ENCODE data around the gene INPP5A. TPM values are rescaled to one million over a fixed set of nuclear protein-coding genes. Genes with fewer than 3 reads are reported as not detected.

Gene INPP5A
- total RNA-seq (2016; rRNA removed; fragmentation: Illumina TruSeq; extraction: Trizol) (37.9 and 46.8 TPM in 2 replicates), polyA plus RNA-seq (2011; rRNA removed) (17.5 and 19.5 TPM in 2 replicates), polyA minus RNA-seq (2011; rRNA and poly(A)+ RNA removed; ENCODE audit: low replicate concordance) (17.0 and 32.5 TPM in 2 replicates), Bru-seq, nascent RNA (percentile 58 among the genes with signal in this experiment), BruChase-seq, experiment 1, labeled RNA remaining after a 6-hour chase (percentile 66 among the genes with signal in this experiment), BruChase-seq, experiment 2, labeled RNA remaining after a 2-hour chase (percentile 58 among the genes with signal in this experiment)
- total RNA-seq (2016; cell fraction: cytosol; rRNA removed; fragmentation: Illumina TruSeq; extraction: Trizol; ENCODE audit: low read depth), result 52.6 and 54.7 TPM in 2 replicates
- 38.3 and 42.5 TPM in 2 replicates for total RNA-seq (2016; cell fraction: insoluble cytoplasmic fraction; rRNA removed; fragmentation: Illumina TruSeq; extraction: Trizol)
- 103 and 110 TPM in 2 replicates for total RNA-seq (2016; cell fraction: membrane; rRNA removed; fragmentation: Illumina TruSeq; extraction: Trizol)
- total RNA-seq (2016; cell fraction: nucleus; rRNA removed; fragmentation: Illumina TruSeq; extraction: Trizol), result 15.7 and 18.8 TPM in 2 replicates
- 16.7 and 18.4 TPM in 2 replicates for polyA plus RNA-seq (2011; cell fraction: cytosol; rRNA removed)
- 14.6 and 14.9 TPM in 2 replicates for polyA plus RNA-seq (2011; cell fraction: nucleus; rRNA removed)
- polyA plus RNA-seq (2012), result 15.8 and 18.2 TPM in 2 replicates
- 49.5 and 52.9 TPM in 2 replicates for polyA plus RNA-seq (2016; cell fraction: cytosol; fragmentation: Illumina TruSeq; extraction: Trizol; ENCODE audit: low read depth)
- 40.7 and 47.8 TPM in 2 replicates for polyA plus RNA-seq (2016; cell fraction: insoluble cytoplasmic fraction; fragmentation: Illumina TruSeq; extraction: Trizol; ENCODE audit: low read depth)
- polyA plus RNA-seq (2016; cell fraction: membrane; fragmentation: Illumina TruSeq; extraction: Trizol; ENCODE audit: low read depth), result 97.2 and 97.6 TPM in 2 replicates
- polyA plus RNA-seq (2016; cell fraction: nucleus; fragmentation: Illumina TruSeq; extraction: Trizol; ENCODE audit: insufficient read depth, low read depth), result 25.8 and 27.0 TPM in 2 replicates
- polyA minus RNA-seq (2011; cell fraction: cytosol; rRNA and poly(A)+ RNA removed), result 16.4 and 21.7 TPM in 2 replicates
- 19.1 and 20.6 TPM in 2 replicates for polyA minus RNA-seq (2011; cell fraction: nucleus; rRNA and poly(A)+ RNA removed)
- long read RNA-seq, experiment 1, partial matches to known transcripts, result 12 of 13 reads
- long read RNA-seq, experiment 1, other reads (novel, unspliced or antisense), result 1 of 13 reads
- long read RNA-seq, experiment 2, transcript INPP5A-203 (16 exons, 2,967 nt), result major isoform, 17 of 75 reads
- long read RNA-seq, experiment 2, partial matches to known transcripts, result 54 of 75 reads
- long read RNA-seq, experiment 2, other reads (novel, unspliced or antisense), result 4 of 75 reads

DNA sequence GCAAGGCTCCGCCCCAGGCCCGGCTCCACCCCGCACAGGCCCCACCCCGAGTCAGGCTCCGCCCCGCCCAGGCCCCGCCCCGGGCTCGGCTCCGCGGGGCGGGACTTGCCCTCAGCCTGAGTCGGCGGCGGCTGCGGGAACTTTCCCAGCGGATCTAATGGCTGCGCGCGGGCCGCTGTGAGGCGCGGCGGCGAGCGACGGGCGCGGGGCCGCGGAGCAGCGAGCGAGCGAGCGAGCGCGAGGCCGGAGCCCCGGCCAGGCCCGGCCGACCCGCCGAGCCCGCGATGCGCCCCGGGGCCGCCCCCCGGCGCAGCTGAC lies at the start of gene INPP5A:
TSS of gene INPP5A (plus strand) at position 104 of the 318 bp plus-strand sequence. CDS start 310 bp downstream, outside the sequence.
- FAIRE-seq (no peak), DNase-seq (ENCODE audit: low spot score) (no peak), ATAC-seq (peak; percentile 72)
- POLR2A ChIA-PET, result interaction anchor here (4.6 kb wide), 1 partner anchor 19 kb away, joined by 24 read pairs; no protein-coding TSS in a partner anchor
- Histone ChIP-seq H2AFZ (ENCODE audit: low read length) (no peak within 1 kb of the TSS), H3K79me2 (ENCODE audit: insufficient read depth, low read length) (peaks cover 33% of the 10 kb centered on the region), H3K4me3 (replicated peaks in 1 of 3; ENCODE audit: insufficient read depth in 1 of 3, low read depth in 2 of 3, low read length in 3 of 3) (peak within 1 kb of the TSS; percentile 79 to 85 (median 83)), H3K9ac (ENCODE audit: insufficient read depth, low read depth, low read length) (peak within 1 kb of the TSS; percentile 86), H3K4me1 (ENCODE audit: insufficient read depth, low read length) (peaks cover 53% of the 10 kb centered on the region), H3K9me3 (ENCODE audit: low read length) (no peaks in the 10 kb centered on the region), H3K36me3 (replicated peaks in 1 of 2; ENCODE audit: control insufficient read depth in 1 of 2, insufficient read depth in 2 of 2, low read length in 2 of 2) (no peaks in the 10 kb centered on the region), H3K4me2 (ENCODE audit: low read depth, low read length) (peak within 1 kb of the TSS; percentile 97), H3K27me3 (ENCODE audit: control insufficient read depth in 1 of 2, insufficient read depth in 2 of 2, low read length in 2 of 2) (no peaks in the 10 kb centered on the region), H4K20me1 (ENCODE audit: insufficient read depth, low read length) (no peaks in the 10 kb centered on the region), H3K27ac (ENCODE audit: extremely low read length, insufficient read depth, low read length) (peak within 1 kb of the TSS; percentile 67)
- intact Hi-C loops (cut with micrococcal nuclease; ENCODE audit: unreplicated experiment), result loop anchor here (1.0 to 5.0 kb wide), 2 partner anchors 20 to 40 kb away; no protein-coding TSS in a partner anchor
- WGBS (ENCODE audit: low lambda C conversion rate), result 0% methylated on average over 3 of the region's 50 CpGs
- in situ Hi-C loops (cut with HindIII; ENCODE audit: extremely low pct_ligation_motif_present, low pct_unique_long_range_greater_than_20kb), result loop anchor here (5.0 kb wide), 1 partner anchor 80 kb away; no protein-coding TSS in a partner anchor
- BruUV-seq (replicated peaks), result no TSS peak
- CTCF ChIA-PET (ENCODE audit: low intra/inter-chr PET ratio, low total read pairs), result interaction anchor here (1.6 kb wide), 1 partner anchor 21 kb away, joined by 3 read pairs; no protein-coding TSS in a partner anchor
- peak; percentile 54 for TF ChIP-seq POLR2AphosphoS5 (IDR thresholded peaks at IDR 0.05; ENCODE audit: low read depth, low read length)
- no peak for TF ChIP-seq ZNF3 (CRISPR knock-in tag; IDR thresholded peaks at IDR 0.05)
- TF ChIP-seq HMG20A (CRISPR knock-in tag; IDR thresholded peaks at IDR 0.05; ENCODE audit: borderline replicate concordance), result no peak
- no peak for TF ChIP-seq NONO (IDR thresholded peaks at IDR 0.05)
- TF ChIP-seq NONO (CRISPR knock-in tag; conservative IDR thresholded peaks at IDR 0.05), result 0 out of 2 replicates have a peak, but pooled peaks have one; percentile 11
- TF ChIP-seq MXI1 (IDR thresholded peaks at IDR 0.05; ENCODE audit: borderline replicate concordance, low read depth, low read length), result peak; percentile 3; the same call in 1 of the 3 replicates
- TF ChIP-seq, protein P1, sequence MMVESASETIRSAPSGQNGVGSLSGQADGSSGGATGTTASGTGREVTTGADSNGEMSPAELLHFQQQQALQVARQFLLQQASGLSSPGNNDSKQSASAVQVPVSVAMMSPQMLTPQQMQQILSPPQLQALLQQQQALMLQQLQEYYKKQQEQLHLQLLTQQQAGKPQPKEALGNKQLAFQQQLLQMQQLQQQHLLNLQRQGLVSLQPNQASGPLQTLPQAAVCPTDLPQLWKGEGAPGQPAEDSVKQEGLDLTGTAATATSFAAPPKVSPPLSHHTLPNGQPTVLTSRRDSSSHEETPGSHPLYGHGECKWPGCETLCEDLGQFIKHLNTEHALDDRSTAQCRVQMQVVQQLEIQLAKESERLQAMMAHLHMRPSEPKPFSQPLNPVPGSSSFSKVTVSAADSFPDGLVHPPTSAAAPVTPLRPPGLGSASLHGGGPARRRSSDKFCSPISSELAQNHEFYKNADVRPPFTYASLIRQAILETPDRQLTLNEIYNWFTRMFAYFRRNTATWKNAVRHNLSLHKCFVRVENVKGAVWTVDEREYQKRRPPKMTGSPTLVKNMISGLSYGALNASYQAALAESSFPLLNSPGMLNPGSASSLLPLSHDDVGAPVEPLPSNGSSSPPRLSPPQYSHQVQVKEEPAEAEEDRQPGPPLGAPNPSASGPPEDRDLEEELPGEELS (CRISPR knock-in tag; IDR thresholded peaks at IDR 0.05), result no peak
- TF ChIP-seq POLR2G (IDR thresholded peaks at IDR 0.05; ENCODE audit: low read depth, low read length), result peak; percentile 71
- peak; percentile 82 for TF ChIP-seq YY1 (IDR thresholded peaks at IDR 0.05; ENCODE audit: insufficient read depth, insufficient replicate concordance, low read depth, low read length)
- peak in 1 of 2 experiments; percentile 71; a peak in 2 of 4 replicates for TF ChIP-seq POLR2A (IDR thresholded peaks at IDR 0.05; ENCODE audit: insufficient read depth in 1 of 2, low read depth in 2 of 2, low read length in 2 of 2)
- TF ChIP-seq TAF1 (CRISPR knock-in tag; IDR thresholded peaks at IDR 0.05), result 0 out of 2 replicates have a peak, but pooled peaks have one; percentile 27
- TF ChIP-seq ZNF142 (CRISPR knock-in tag; IDR thresholded peaks at IDR 0.05), result no peak
- TF ChIP-seq DNMT3B (CRISPR knock-in tag; conservative IDR thresholded peaks at IDR 0.05), result no peak

Measured in HepG2 (cell line).